ENCODE measurements around the gene KAT2A. TPM values are rescaled to one million over a fixed set of nuclear protein-coding genes. Genes with fewer than 3 reads are reported as not detected.
A peak's percentile ranks its signal among the peaks of the same experiment; 100 is the strongest.
"Not testable (repeated sequence)": the region's sequence is repeated elsewhere in the genome, so short reads cannot be mapped to it uniquely, and the experiment has no call there.

Gene KAT2A
- total and polyA plus RNA-seq, 9 of the 15 experiments (the other 6 are each of a cell fraction or from before 2014, with no cell fraction given): 1.5 to 80.4 (median 31.9) TPM

GRCh38 chr17:42143138-42143537, 22.0 kb upstream of the KAT2A start:
- ATAC-seq; intact Hi-C loops (cut with micrococcal nuclease); H3K9me3 ChIP-seq (replicated peaks; ENCODE audit: control insufficient read depth, insufficient read depth, low read depth, low read length); in situ Hi-C loops (cut with MboI); H3K27me3 ChIP-seq (ENCODE audit: control insufficient read depth in 2 of 2, insufficient read depth in 2 of 2, low read length in 2 of 2); BruUV-seq (replicated peaks); H3K9me1 ChIP-seq (ENCODE audit: control insufficient read depth, insufficient read depth, low read length); H3K4me3 ChIP-seq; H3K9ac ChIP-seq (ENCODE audit: insufficient read depth in 1 of 2, low read depth in 2 of 2, low read length in 2 of 2); H3K4me1 ChIP-seq (replicated peaks in 1 of 2; ENCODE audit: control insufficient read depth in 2 of 2, insufficient read depth in 2 of 2, low read length in 2 of 2); H2AFZ ChIP-seq (ENCODE audit: low read depth, low read length); H3K4me2 ChIP-seq (ENCODE audit: insufficient read depth, low read length); CTCF ChIA-PET (ENCODE audit: low intra/inter-chr PET ratio); H3K27ac ChIP-seq (ENCODE audit: extremely low read depth, low read depth, low read length); DNase-seq (ENCODE audit: extremely low read depth in 1 of 4, low spot score in 3 of 4): not testable (repeated sequence)
- POLR2A ChIA-PET: interaction anchor here (0.8 to 1.6 kb wide), 4 partner anchors 10 to 52 kb away, joined by 3 to 6 read pairs (median 4); partner anchors contain the start of gene GHDC
- Histone ChIP-seq H4K20me1 (replicated peaks; ENCODE audit: control insufficient read depth, insufficient read depth, low read length) (peaks cover 20% of the 10 kb centered on the region; the same call in 1 of the 2 replicates), H3K36me3 (ENCODE audit: control insufficient read depth, insufficient read depth, low read length) (peaks cover 66% of the 10 kb centered on the region; the same call in 2 of the 3 replicates), H3K79me2 (ENCODE audit: control insufficient read depth, insufficient read depth, low read length) (peaks cover 70% of the 10 kb centered on the region)
- WGBS (ENCODE audit: insufficient coverage, low coverage, missing lambda C conversion rate): 88% methylated on average over 4 of the region's 4 CpGs
- peak; percentile 67 for FAIRE-seq

GRCh38 chr17:42142371-42142896, 21.3 kb upstream of the KAT2A start:
- ChIA-PET POLR2A (interaction anchor here (0.6 to 1.6 kb wide), 5 partner anchors 9 to 111 kb away, joined by 3 to 6 read pairs (median 3); partner anchors contain the start of gene GHDC), CTCF (ENCODE audit: low intra/inter-chr PET ratio) (no interaction called here)
- BruUV-seq (replicated peaks): no TSS peak
- H3K9me1 ChIP-seq (ENCODE audit: control insufficient read depth, insufficient read depth, low read length): no peaks in the 10 kb centered on the region
- H3K4me3 ChIP-seq: no peak overlapping the region
- H3K36me3 ChIP-seq (ENCODE audit: control insufficient read depth, insufficient read depth, low read length): peaks cover 70% of the 10 kb centered on the region; the same call in 2 of the 3 replicates
- no peak overlapping the region for H2AFZ ChIP-seq (ENCODE audit: low read depth, low read length)
- ATAC-seq (no peak), FAIRE-seq (no peak), DNase-seq (ENCODE audit: extremely low read depth in 1 of 4, low spot score in 3 of 4) (no peak)
- H3K9ac ChIP-seq (ENCODE audit: insufficient read depth in 1 of 2, low read depth in 2 of 2, low read length in 2 of 2): 0 out of 4 replicates have a peak overlapping the region, but pooled peaks of 1 of the 2 experiments have one; percentile 54
- intact Hi-C loops (cut with micrococcal nuclease): no loop called here
- 92% methylated on average over 7 of the region's 7 CpGs for WGBS (ENCODE audit: insufficient coverage, low coverage, missing lambda C conversion rate)
- in situ Hi-C loops (cut with MboI): no loop called here
- H4K20me1 ChIP-seq (replicated peaks; ENCODE audit: control insufficient read depth, insufficient read depth, low read length): peaks cover 18% of the 10 kb centered on the region; the same call in 1 of the 2 replicates
- no peak overlapping the region for H3K27ac ChIP-seq (ENCODE audit: extremely low read depth, low read depth, low read length)
- no peaks in the 10 kb centered on the region for H3K9me3 ChIP-seq (replicated peaks; ENCODE audit: control insufficient read depth, insufficient read depth, low read depth, low read length)
- H3K4me1 ChIP-seq (replicated peaks in 1 of 2; ENCODE audit: control insufficient read depth in 2 of 2, insufficient read depth in 2 of 2, low read length in 2 of 2): 0 out of 5 replicates have a peak, but pooled peaks cover 0 to 3% of the 10 kb centered on the region in 2 experiments
- H3K27me3 ChIP-seq (ENCODE audit: control insufficient read depth in 2 of 2, insufficient read depth in 2 of 2, low read length in 2 of 2): no peaks in the 10 kb centered on the region
- no peak overlapping the region for H3K4me2 ChIP-seq (ENCODE audit: insufficient read depth, low read length)
- peaks cover 73% of the 10 kb centered on the region for H3K79me2 ChIP-seq (ENCODE audit: control insufficient read depth, insufficient read depth, low read length)
- TF ChIP-seq HCFC1 (IDR thresholded peaks at IDR 0.05; ENCODE audit: low read depth, low read length) (no peak), ZBTB7A (IDR thresholded peaks at IDR 0.05; ENCODE audit: borderline replicate concordance, control insufficient read depth, low read depth, low read length) (no peak), RFX5 (IDR thresholded peaks at IDR 0.05; ENCODE audit: low read depth, low read length) (no peak), PRDM10 (IDR thresholded peaks at IDR 0.05; ENCODE audit: partially characterized antibody) (no peak), NFIX (CRISPR knock-in tag; IDR thresholded peaks at IDR 0.05; ENCODE audit: low read depth) (no peak), ARID3A (IDR thresholded peaks at IDR 0.05; ENCODE audit: borderline replicate concordance, low read depth, low read length) (no peak), TAF9B (IDR thresholded peaks at IDR 0.05; ENCODE audit: partially characterized antibody) (no peak), PHF8 (IDR thresholded peaks at IDR 0.05; ENCODE audit: borderline replicate concordance, low read length) (no peak)
